ENCODE data around the gene CCDC102A. TPM values are rescaled to one million over a fixed set of nuclear protein-coding genes. Genes with fewer than 3 reads are reported as not detected.

Gene CCDC102A
- polyA plus RNA-seq, 1 experiment, result 7.1 TPM

DNA sequence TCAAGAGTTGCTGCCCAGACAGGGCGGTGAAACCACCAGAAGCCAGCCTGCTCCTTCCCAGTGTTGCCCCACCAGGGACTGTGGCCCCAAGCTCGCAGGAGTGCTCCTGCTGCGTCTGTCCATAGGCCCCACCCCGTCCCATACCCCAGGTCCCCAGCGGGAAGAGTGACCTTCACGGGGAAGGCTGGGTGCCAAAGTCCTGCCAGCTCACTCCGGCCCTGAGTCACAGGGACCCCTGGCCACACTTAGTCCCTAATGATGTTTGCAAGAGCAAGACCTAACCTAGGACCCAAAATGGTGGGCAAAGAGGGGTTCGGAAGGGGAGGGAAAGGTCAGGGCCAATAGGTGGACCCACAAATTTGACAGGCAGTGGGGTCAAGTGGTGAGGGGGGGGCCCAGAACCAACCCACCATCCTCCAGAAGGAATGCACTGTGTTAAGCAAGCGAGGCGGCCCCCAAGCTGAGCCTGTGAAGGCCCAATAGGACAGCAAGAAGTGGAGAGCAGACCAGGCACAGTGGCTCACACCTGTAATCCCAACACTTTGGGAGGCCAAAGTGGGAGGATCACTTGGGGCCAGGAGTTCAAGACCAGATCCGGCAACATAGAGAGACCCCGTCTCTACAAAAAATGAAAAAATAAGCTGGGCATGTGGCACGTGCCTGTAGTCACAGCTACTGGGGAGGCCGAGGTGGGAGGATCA lies 53.4 kb downstream of the CCDC102A start:
- POLR2A ChIA-PET, result no interaction called here
- Histone ChIP-seq H3K4me3 (ENCODE audit: low read depth, low read length) (no peak overlapping the region), H3K27me3 (ENCODE audit: control insufficient read depth, insufficient read depth, low read length) (no peaks in the 10 kb centered on the region), H3K9me3 (ENCODE audit: control insufficient read depth, insufficient read depth, low read length) (no peaks in the 10 kb centered on the region; the same call in 1 of the 2 replicates), H3K27ac (ENCODE audit: low read depth, low read length) (no peak overlapping the region)
- CTCF ChIA-PET, result interaction anchor here (1.0 to 1.4 kb wide), 2 partner anchors 21 to 37 kb away, joined by 5 to 6 read pairs; partner anchors contain the start of gene POLR2C
- TF ChIP-seq, protein P1, sequence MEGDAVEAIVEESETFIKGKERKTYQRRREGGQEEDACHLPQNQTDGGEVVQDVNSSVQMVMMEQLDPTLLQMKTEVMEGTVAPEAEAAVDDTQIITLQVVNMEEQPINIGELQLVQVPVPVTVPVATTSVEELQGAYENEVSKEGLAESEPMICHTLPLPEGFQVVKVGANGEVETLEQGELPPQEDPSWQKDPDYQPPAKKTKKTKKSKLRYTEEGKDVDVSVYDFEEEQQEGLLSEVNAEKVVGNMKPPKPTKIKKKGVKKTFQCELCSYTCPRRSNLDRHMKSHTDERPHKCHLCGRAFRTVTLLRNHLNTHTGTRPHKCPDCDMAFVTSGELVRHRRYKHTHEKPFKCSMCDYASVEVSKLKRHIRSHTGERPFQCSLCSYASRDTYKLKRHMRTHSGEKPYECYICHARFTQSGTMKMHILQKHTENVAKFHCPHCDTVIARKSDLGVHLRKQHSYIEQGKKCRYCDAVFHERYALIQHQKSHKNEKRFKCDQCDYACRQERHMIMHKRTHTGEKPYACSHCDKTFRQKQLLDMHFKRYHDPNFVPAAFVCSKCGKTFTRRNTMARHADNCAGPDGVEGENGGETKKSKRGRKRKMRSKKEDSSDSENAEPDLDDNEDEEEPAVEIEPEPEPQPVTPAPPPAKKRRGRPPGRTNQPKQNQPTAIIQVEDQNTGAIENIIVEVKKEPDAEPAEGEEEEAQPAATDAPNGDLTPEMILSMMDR (IDR thresholded peaks at IDR 0.05; ENCODE audit: low read depth, low read length), result no peak
- no peak for DNase-seq (ENCODE audit: low read depth, low spot score)

DNA sequence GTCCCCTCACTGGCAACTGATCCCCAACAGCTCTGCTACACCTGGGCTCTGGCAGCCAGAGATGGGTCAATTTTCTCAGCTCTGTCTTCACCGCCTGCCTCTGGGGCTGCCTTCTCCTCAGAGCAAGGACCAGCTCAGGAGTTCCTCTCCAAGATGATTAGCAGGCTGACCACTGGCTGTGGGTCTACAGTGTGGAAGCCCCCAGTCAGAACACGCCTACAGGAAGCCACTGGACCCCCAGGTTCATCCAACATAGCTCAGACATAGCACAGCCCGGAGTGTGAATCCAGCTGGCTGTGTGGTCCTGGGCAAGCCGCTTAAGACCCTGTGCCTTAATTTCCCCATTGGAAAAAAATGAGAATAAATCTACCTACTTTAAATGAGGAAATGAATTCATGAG lies 55.0 kb downstream of the CCDC102A start:
- Histone ChIP-seq H3K4me3 (ENCODE audit: low read depth, low read length) (no peak overlapping the region), H3K9me3 (ENCODE audit: control insufficient read depth, insufficient read depth, low read length) (no peaks in the 10 kb centered on the region; the same call in 1 of the 2 replicates), H3K27me3 (ENCODE audit: control insufficient read depth, insufficient read depth, low read length) (no peaks in the 10 kb centered on the region), H3K27ac (ENCODE audit: low read depth, low read length) (no peak overlapping the region)
- ChIA-PET CTCF (interaction anchor here (1.0 to 1.1 kb wide), 2 partner anchors 20 to 181 kb away, joined by 3 to 4 read pairs; no protein-coding TSS in a partner anchor), POLR2A (no interaction called here)
- no peak for DNase-seq (ENCODE audit: low read depth, low spot score)
- TF ChIP-seq, protein P1 (IDR thresholded peaks at IDR 0.05; ENCODE audit: low read depth, low read length), result no peak

DNA sequence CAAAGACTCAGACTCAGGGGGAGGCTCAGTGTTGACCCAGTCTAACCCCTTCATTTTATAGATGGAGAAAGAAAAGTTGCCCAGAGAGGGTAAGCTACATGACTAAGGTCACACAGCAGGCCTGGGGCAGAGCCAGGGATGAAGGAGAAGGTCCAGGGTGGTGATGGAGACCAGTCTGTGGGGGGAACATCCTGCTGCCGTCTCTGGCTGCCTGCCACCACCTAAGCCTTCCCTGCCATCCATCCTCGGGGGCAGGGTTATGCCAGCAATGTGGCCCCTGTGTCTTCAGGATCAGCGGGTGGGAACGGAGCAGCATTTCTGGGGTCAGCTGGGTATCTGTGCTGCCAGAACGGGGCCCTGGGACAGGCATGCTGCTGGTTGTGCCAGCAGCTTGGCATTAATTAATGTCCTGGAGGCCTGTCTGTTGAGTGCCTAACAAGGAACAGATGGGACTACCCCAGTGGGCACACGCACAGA lies 55.6 kb downstream of the CCDC102A start:
- no peaks in the 10 kb centered on the region; the same call in 1 of the 2 replicates for H3K9me3 ChIP-seq (ENCODE audit: control insufficient read depth, insufficient read depth, low read length)
- ChIA-PET CTCF (interaction anchor here (1.0 to 1.1 kb wide), 2 partner anchors 19 to 180 kb away, joined by 3 to 4 read pairs; no protein-coding TSS in a partner anchor), POLR2A (no interaction called here)
- H3K27me3 ChIP-seq (ENCODE audit: control insufficient read depth, insufficient read depth, low read length), result no peaks in the 10 kb centered on the region
- TF ChIP-seq, protein P1 (IDR thresholded peaks at IDR 0.05; ENCODE audit: low read depth, low read length), result no peak
- no peak overlapping the region for H3K27ac ChIP-seq (ENCODE audit: low read depth, low read length)
- no peak overlapping the region for H3K4me3 ChIP-seq (ENCODE audit: low read depth, low read length)
- no peak for DNase-seq (ENCODE audit: low read depth, low spot score)

DNA sequence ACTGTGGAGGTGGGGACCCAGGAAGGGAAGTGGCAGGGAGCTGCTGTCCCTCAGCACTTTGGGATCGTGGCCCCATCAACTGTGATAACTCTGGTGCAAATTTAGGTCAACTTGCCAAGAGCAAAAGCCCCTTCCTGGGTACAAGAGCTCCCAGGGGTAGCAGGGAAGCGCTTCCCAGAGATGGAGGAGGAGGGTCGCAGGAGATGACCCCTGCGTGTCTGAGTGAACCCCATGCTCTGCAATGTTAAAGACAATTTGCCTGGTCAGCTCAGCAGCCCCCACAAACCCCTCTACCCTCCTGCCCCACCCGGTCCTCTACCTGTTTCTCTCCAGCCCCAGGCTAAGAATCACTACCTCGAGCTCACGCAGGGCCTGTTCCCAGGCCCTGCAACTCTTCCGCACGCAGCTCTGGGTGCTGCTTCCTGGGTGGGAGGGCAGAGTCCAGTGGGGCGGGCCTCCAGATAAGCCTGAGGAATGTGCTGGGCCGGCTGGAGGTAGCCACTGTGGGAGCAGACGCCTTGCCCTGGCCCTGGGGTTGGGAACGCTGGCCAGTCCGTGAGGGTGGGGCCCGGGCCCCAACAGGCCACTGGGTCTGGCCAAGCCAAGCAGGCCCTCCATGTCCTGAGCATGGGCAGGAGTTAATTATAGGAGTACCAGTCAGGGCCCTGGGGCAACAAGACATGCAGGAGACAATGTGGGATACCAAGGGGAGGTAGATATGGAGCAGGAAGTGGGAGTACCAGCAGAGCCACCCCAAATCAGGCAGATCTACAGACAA lies 56.2 kb downstream of the CCDC102A start:
- no peaks in the 10 kb centered on the region for H3K27me3 ChIP-seq (ENCODE audit: control insufficient read depth, insufficient read depth, low read length)
- ChIA-PET POLR2A (interaction anchor here (0.6 kb wide), 1 partner anchor 19 kb away, joined by 3 read pairs; no protein-coding TSS in a partner anchor), CTCF (interaction anchor here (0.5 to 1.8 kb wide), 4 partner anchors 18 to 63 kb away, joined by 3 to 9 read pairs (median 3); partner anchors contain the start of gene POLR2C)
- H3K27ac ChIP-seq (ENCODE audit: low read depth, low read length), result no peak overlapping the region
- no peaks in the 10 kb centered on the region; the same call in 1 of the 2 replicates for H3K9me3 ChIP-seq (ENCODE audit: control insufficient read depth, insufficient read depth, low read length)
- peak overlapping the region; percentile 63 for H3K4me3 ChIP-seq (ENCODE audit: low read depth, low read length)
- TF ChIP-seq, protein P1 (IDR thresholded peaks at IDR 0.05; ENCODE audit: low read depth, low read length), result no peak
- no peak for DNase-seq (ENCODE audit: low read depth, low spot score)
